WTC11 (cell line): ENCODE data around the gene ZER1. TPM values are rescaled to one million over a fixed set of nuclear protein-coding genes. Genes with fewer than 3 reads are reported as not detected.

Source experiments
- AFF4 ChIP-seq: sonication (generic); formaldehyde crosslinking; IDR thresholded peaks from 2 replicates; pipeline ENCODE4 v1.8.1; 2023; ENCODE audit warnings: mild to moderate bottlenecking, missing genetic modification reagents, borderline replicate concordance
- ATF1 ChIP-seq: sonication (generic); formaldehyde crosslinking; IDR thresholded peaks from 2 replicates; pipeline ENCODE4 v1.8.1; 2023; ENCODE audit warnings: mild to moderate bottlenecking, moderate library complexity, missing genetic modification reagents
- ATF6 ChIP-seq: sonication (generic); formaldehyde crosslinking; IDR thresholded peaks from 2 replicates; pipeline ENCODE4 v1.8.1; 2023; ENCODE audit warnings: mild to moderate bottlenecking, missing genetic modification reagents
- CBFB ChIP-seq: sonication (generic); formaldehyde crosslinking; IDR thresholded peaks from 2 replicates; pipeline ENCODE4 v1.8.1; 2022; ENCODE audit warnings: mild to moderate bottlenecking, low read depth, missing genetic modification reagents
- CREM ChIP-seq: sonication (generic); formaldehyde crosslinking; IDR thresholded peaks from 2 replicates; pipeline ENCODE4 v1.8.1; 2022; ENCODE audit warnings: mild to moderate bottlenecking, missing genetic modification reagents, moderate library complexity
- FOXJ3 ChIP-seq: sonication (generic); formaldehyde crosslinking; IDR thresholded peaks from 2 replicates; pipeline ENCODE4 v1.9.0; 2021; ENCODE audit warnings: missing genetic modification reagents, mild to moderate bottlenecking, borderline replicate concordance
- HMGA2 ChIP-seq: fragments of 250-450 bp; sonication (Bioruptor Pico); IDR thresholded peaks from 2 replicates; pipeline ENCODE4 v1.4.0; 2021; ENCODE audit warnings: mild to moderate bottlenecking, moderate library complexity
- SMAD4 ChIP-seq: sonication (generic); formaldehyde crosslinking; IDR thresholded peaks from 2 replicates; pipeline ENCODE4 v1.8.0; 2022; ENCODE audit warnings: mild to moderate bottlenecking, missing genetic modification reagents
- USF1 ChIP-seq: sonication (generic); formaldehyde crosslinking; IDR thresholded peaks from 2 replicates; pipeline ENCODE4 v1.8.0; 2022; ENCODE audit warnings: mild to moderate bottlenecking, missing genetic modification reagents
- ZMAT4 ChIP-seq: fragments of 250-450 bp; sonication (Bioruptor Pico); IDR thresholded peaks from 2 replicates; pipeline ENCODE4 v1.9.0; 2021; ENCODE audit warnings: mild to moderate bottlenecking
- ZNF138 ChIP-seq: sonication (generic); formaldehyde crosslinking; conservative IDR thresholded peaks from 2 replicates; pipeline ENCODE4 v1.8.1; 2022; ENCODE audit warnings: mild to moderate bottlenecking, moderate library complexity, missing genetic modification reagents
- ZNF232 ChIP-seq: sonication (generic); formaldehyde crosslinking; IDR thresholded peaks from 2 replicates; pipeline ENCODE4 v1.8.0; 2022; ENCODE audit warnings: mild to moderate bottlenecking, missing genetic modification reagents
- total RNA-seq: library from RNA; stranded (reverse); gene quantifications from 3 replicates; pipeline ENCODE4 v1.2.3, GENCODE V29; 2021
- TF ChIP-seq, protein P1 (sequence below): sonication (generic); formaldehyde crosslinking; conservative IDR thresholded peaks from 2 replicates; pipeline ENCODE4 v1.8.1; 2022; ENCODE audit warnings: mild to moderate bottlenecking, missing genetic modification reagents
- TF ChIP-seq, protein P2 (sequence below): fragments of 250-450 bp; sonication (Bioruptor Pico); IDR thresholded peaks from 2 replicates; pipeline ENCODE4 v1.9.0; 2021; ENCODE audit warnings: moderate library complexity, mild to moderate bottlenecking, inconsistent platforms, borderline replicate concordance
- TF ChIP-seq, protein P3 (sequence below): sonication (generic); formaldehyde crosslinking; IDR thresholded peaks from 2 replicates; pipeline ENCODE4 v1.8.1; 2022; ENCODE audit warnings: low read depth, missing genetic modification reagents, borderline replicate concordance
- TF ChIP-seq, protein P4 (sequence below): sonication (generic); formaldehyde crosslinking; IDR thresholded peaks from 2 replicates; pipeline ENCODE4 v1.8.1; 2023; ENCODE audit warnings: mild to moderate bottlenecking, missing genetic modification reagents, moderate library complexity
- TF ChIP-seq, protein P5 (sequence below): fragments of 250-450 bp; sonication (Bioruptor Pico); IDR thresholded peaks from 2 replicates; pipeline ENCODE4 v1.8.0; 2021; ENCODE audit warnings: mild to moderate bottlenecking
- TF ChIP-seq, protein P6 (sequence below): sonication (generic); formaldehyde crosslinking; IDR thresholded peaks from 2 replicates; pipeline ENCODE4 v1.8.1; 2023; ENCODE audit warnings: mild to moderate bottlenecking, missing genetic modification reagents
- TF ChIP-seq, protein P7 (sequence below): fragments of 250-450 bp; sonication (Bioruptor Pico); IDR thresholded peaks from 2 replicates; pipeline ENCODE4 v1.9.0; 2021; ENCODE audit warnings: mild to moderate bottlenecking

ZER1 gene
- total RNA-seq, 1 experiment from 2014 or later, result 23.8 TPM

DNA sequence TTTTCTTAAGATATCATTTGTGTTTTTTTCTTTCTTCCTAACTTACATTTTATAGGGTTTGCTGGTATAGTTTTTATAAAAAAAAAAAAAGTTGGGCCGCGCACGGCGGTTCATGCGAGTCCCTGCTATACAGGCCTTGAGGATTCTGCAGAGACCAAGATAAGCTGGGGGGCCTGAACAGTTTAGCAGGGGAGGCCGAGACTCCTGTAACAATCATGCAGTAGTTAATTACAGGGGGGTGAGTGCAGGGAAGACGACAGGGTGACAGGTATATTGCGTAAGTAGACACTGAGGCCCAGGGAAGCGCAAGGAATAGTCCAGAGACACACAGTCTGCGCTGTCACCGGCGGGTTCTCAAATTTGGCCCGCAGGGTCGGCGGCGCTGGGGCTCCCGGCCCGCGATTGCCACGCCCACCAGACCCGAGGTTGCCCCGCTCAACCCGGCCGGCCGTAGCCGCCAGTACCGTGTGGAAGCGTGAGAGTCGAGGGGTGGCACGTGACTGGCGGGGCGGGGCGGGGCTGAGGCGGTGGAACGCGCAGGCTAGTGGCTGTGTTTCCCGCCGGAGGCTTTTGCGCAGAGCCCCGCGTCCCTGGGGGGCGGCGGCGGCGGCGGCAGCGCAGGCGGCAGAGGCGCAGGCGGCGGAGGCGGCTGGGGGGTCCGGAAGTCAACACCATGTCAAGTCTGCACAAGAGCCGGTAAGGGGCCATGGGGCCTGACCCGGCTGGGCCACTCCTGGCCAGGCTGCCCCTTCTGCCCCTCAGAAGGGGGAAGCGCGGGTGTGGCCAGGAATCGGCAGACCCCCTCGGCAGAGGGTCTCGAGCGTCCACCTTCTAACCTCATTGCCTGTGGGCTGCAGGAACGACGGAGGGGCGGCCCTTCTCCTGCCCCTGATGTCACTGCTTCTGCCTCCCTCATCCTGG is 15.2 kb upstream of the ZER1 start, which contains the start of gene TBC1D13 (continued):
- TF ChIP-seq USF1 (CRISPR knock-in tag), result peak; percentile 98
- TF ChIP-seq, protein P1, sequence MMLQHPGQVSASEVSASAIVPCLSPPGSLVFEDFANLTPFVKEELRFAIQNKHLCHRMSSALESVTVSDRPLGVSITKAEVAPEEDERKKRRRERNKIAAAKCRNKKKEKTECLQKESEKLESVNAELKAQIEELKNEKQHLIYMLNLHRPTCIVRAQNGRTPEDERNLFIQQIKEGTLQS (CRISPR knock-in tag), result no peak
- no peak for TF ChIP-seq FOXJ3
- TF ChIP-seq, protein P2, sequence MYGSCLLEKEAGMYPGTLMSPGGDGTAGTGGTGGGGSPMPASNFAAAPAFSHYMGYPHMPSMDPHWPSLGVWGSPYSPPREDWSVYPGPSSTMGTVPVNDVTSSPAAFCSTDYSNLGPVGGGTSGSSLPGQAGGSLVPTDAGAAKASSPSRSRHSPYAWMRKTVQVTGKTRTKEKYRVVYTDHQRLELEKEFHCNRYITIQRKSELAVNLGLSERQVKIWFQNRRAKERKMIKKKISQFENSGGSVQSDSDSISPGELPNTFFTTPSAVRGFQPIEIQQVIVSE (CRISPR knock-in tag), result no peak
- TF ChIP-seq, protein P3, sequence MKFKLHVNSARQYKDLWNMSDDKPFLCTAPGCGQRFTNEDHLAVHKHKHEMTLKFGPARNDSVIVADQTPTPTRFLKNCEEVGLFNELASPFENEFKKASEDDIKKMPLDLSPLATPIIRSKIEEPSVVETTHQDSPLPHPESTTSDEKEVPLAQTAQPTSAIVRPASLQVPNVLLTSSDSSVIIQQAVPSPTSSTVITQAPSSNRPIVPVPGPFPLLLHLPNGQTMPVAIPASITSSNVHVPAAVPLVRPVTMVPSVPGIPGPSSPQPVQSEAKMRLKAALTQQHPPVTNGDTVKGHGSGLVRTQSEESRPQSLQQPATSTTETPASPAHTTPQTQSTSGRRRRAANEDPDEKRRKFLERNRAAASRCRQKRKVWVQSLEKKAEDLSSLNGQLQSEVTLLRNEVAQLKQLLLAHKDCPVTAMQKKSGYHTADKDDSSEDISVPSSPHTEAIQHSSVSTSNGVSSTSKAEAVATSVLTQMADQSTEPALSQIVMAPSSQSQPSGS, result no peak
- TF ChIP-seq SMAD4 (CRISPR knock-in tag), result peak; percentile 79; the same call in 1 of the 2 replicates
- TF ChIP-seq CBFB (CRISPR knock-in tag), result no peak
- TF ChIP-seq, protein P4, sequence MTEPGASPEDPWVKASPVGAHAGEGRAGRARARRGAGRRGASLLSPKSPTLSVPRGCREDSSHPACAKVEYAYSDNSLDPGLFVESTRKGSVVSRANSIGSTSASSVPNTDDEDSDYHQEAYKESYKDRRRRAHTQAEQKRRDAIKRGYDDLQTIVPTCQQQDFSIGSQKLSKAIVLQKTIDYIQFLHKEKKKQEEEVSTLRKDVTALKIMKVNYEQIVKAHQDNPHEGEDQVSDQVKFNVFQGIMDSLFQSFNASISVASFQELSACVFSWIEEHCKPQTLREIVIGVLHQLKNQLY (CRISPR knock-in tag), result peak; percentile 82; the same call in 1 of the 2 replicates
- peak; percentile 59; the same call in 1 of the 2 replicates for TF ChIP-seq ATF1
- TF ChIP-seq AFF4 (CRISPR knock-in tag), result no peak
- TF ChIP-seq, protein P5, sequence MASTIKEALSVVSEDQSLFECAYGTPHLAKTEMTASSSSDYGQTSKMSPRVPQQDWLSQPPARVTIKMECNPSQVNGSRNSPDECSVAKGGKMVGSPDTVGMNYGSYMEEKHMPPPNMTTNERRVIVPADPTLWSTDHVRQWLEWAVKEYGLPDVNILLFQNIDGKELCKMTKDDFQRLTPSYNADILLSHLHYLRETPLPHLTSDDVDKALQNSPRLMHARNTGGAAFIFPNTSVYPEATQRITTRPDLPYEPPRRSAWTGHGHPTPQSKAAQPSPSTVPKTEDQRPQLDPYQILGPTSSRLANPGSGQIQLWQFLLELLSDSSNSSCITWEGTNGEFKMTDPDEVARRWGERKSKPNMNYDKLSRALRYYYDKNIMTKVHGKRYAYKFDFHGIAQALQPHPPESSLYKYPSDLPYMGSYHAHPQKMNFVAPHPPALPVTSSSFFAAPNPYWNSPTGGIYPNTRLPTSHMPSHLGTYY (CRISPR knock-in tag), result no peak
- peak; percentile 90 for TF ChIP-seq CREM (CRISPR knock-in tag)
- TF ChIP-seq, protein P6, sequence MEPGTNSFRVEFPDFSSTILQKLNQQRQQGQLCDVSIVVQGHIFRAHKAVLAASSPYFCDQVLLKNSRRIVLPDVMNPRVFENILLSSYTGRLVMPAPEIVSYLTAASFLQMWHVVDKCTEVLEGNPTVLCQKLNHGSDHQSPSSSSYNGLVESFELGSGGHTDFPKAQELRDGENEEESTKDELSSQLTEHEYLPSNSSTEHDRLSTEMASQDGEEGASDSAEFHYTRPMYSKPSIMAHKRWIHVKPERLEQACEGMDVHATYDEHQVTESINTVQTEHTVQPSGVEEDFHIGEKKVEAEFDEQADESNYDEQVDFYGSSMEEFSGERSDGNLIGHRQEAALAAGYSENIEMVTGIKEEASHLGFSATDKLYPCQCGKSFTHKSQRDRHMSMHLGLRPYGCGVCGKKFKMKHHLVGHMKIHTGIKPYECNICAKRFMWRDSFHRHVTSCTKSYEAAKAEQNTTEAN (CRISPR knock-in tag), result peak; percentile 92; the same call in 1 of the 2 replicates
- no peak for TF ChIP-seq HMGA2 (CRISPR knock-in tag)
- no peak for TF ChIP-seq ZMAT4 (CRISPR knock-in tag)
- peak; percentile 97 for TF ChIP-seq ZNF232 (CRISPR knock-in tag)
- TF ChIP-seq, protein P7, sequence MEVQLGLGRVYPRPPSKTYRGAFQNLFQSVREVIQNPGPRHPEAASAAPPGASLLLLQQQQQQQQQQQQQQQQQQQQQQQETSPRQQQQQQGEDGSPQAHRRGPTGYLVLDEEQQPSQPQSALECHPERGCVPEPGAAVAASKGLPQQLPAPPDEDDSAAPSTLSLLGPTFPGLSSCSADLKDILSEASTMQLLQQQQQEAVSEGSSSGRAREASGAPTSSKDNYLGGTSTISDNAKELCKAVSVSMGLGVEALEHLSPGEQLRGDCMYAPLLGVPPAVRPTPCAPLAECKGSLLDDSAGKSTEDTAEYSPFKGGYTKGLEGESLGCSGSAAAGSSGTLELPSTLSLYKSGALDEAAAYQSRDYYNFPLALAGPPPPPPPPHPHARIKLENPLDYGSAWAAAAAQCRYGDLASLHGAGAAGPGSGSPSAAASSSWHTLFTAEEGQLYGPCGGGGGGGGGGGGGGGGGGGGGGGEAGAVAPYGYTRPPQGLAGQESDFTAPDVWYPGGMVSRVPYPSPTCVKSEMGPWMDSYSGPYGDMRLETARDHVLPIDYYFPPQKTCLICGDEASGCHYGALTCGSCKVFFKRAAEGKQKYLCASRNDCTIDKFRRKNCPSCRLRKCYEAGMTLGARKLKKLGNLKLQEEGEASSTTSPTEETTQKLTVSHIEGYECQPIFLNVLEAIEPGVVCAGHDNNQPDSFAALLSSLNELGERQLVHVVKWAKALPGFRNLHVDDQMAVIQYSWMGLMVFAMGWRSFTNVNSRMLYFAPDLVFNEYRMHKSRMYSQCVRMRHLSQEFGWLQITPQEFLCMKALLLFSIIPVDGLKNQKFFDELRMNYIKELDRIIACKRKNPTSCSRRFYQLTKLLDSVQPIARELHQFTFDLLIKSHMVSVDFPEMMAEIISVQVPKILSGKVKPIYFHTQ, result no peak
- TF ChIP-seq ZNF138, result no peak
- TF ChIP-seq ATF6 (CRISPR knock-in tag), result no peak
